Measurements from ENCODE around the gene ADGRA1. TPM values are rescaled to one million over a fixed set of nuclear protein-coding genes. Genes with fewer than 3 reads are reported as not detected.
"Not testable (repeated sequence)": the region's sequence is repeated elsewhere in the genome, so short reads cannot be mapped to it uniquely, and the experiment has no call there.

The ADGRA1 gene
- total RNA-seq, 2 experiments from 2014 or later: not detected

DNA sequence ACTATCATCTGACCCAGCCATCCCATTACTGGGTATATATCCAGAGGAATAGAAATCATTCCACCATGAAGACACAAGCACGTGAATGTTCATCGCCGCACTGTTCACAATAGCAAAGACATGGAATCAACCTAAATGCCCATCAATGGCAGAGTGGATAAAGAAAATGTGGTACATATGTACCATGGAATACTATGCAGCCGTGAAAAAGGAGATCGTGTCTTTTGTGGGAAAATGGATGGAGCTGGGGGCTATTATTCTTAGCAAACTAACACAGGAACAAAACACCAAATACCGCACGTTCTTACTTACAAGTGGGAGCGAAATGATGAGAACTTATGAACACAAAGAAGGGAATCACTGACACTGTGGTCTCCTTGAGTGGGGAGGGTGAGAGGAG is 62.5 kb downstream of the ADGRA1 start:
- no peaks in the 10 kb centered on the region for H3K36me3 ChIP-seq (ENCODE audit: insufficient read depth, low read length)
- intact Hi-C loops (cut with micrococcal nuclease; ENCODE audit: unreplicated experiment): no loop called here
- no peak overlapping the region for H3K27ac ChIP-seq (ENCODE audit: low read depth, low read length, poor library complexity, severe bottlenecking)
- ChIA-PET CTCF (ENCODE audit: unreplicated experiment) (no interaction called here), POLR2A (no interaction called here)
- DNase-seq (ENCODE audit: low spot score): no peak
- no peaks in the 10 kb centered on the region for H3K4me1 ChIP-seq (ENCODE audit: insufficient read depth, low read length, poor library complexity, severe bottlenecking)
- no peaks in the 10 kb centered on the region for H3K79me2 ChIP-seq (ENCODE audit: insufficient read depth, low read depth, low read length)
- H3K4me2 ChIP-seq (ENCODE audit: low read length): no peak overlapping the region
- H3K4me3 ChIP-seq (ENCODE audit: low read depth, low read length, poor library complexity, severe bottlenecking): no peak overlapping the region
- no peaks in the 10 kb centered on the region for H3K9me2 ChIP-seq (ENCODE audit: insufficient read depth, low read length)
- BruUV-seq (replicated peaks): no TSS peak
- no peaks in the 10 kb centered on the region for H3K9me3 ChIP-seq (ENCODE audit: low read length)
- TF ChIP-seq EZH2phosphoT487 (IDR thresholded peaks at IDR 0.05; ENCODE audit: borderline replicate concordance, low read depth, low read length) (no peak), CTCF (conservative IDR thresholded peaks at IDR 0.05; ENCODE audit: low read length) (no peak)
- H2AFZ ChIP-seq (ENCODE audit: low read length): no peak overlapping the region
- H4K20me1 ChIP-seq (ENCODE audit: insufficient read depth, low read length): no peaks in the 10 kb centered on the region

DNA sequence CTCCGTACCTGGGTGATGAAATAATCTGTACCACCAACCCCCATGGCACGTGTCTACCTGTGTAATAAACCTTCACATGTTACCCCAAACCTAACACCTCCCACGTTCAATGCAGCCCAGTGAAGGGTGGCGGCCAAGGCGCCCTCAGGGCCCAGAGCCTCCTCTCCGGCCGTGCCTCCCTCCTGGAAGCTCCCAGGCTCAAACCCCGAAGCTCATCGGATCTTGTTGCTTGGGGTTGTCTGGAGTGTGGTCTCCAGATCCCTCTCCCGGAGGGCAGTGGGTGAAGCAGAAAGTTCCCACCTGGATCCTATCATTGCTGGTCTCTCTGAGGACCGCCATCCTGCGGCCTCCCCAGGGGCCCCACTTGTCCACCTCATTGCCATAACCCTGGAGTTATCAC is 62.9 kb downstream of the ADGRA1 start:
- ChIA-PET POLR2A (no interaction called here), CTCF (ENCODE audit: unreplicated experiment) (no interaction called here)
- no peaks in the 10 kb centered on the region for H3K79me2 ChIP-seq (ENCODE audit: insufficient read depth, low read depth, low read length)
- no peak overlapping the region for H3K27ac ChIP-seq (ENCODE audit: low read depth, low read length, poor library complexity, severe bottlenecking)
- no peak overlapping the region for H3K4me2 ChIP-seq (ENCODE audit: low read length)
- no peaks in the 10 kb centered on the region for H3K4me1 ChIP-seq (ENCODE audit: insufficient read depth, low read length, poor library complexity, severe bottlenecking)
- H4K20me1 ChIP-seq (ENCODE audit: insufficient read depth, low read length): no peaks in the 10 kb centered on the region
- no peaks in the 10 kb centered on the region for H3K9me3 ChIP-seq (ENCODE audit: low read length)
- intact Hi-C loops (cut with micrococcal nuclease; ENCODE audit: unreplicated experiment): no loop called here
- H3K36me3 ChIP-seq (ENCODE audit: insufficient read depth, low read length): no peaks in the 10 kb centered on the region
- BruUV-seq (replicated peaks): no TSS peak
- H3K9me2 ChIP-seq (ENCODE audit: insufficient read depth, low read length): no peaks in the 10 kb centered on the region
- no peak overlapping the region for H2AFZ ChIP-seq (ENCODE audit: low read length)
- no peak for TF ChIP-seq EZH2phosphoT487 (IDR thresholded peaks at IDR 0.05; ENCODE audit: borderline replicate concordance, low read depth, low read length)
- TF ChIP-seq CTCF (conservative IDR thresholded peaks at IDR 0.05; ENCODE audit: low read length): no peak
- H3K4me3 ChIP-seq (ENCODE audit: low read depth, low read length, poor library complexity, severe bottlenecking): no peak overlapping the region
- no peak for DNase-seq (ENCODE audit: low spot score)

- H2AFZ ChIP-seq (ENCODE audit: low read length); H4K20me1 ChIP-seq (ENCODE audit: insufficient read depth, low read length); H3K4me1 ChIP-seq (ENCODE audit: insufficient read depth, low read length, poor library complexity, severe bottlenecking); H3K9me3 ChIP-seq (ENCODE audit: low read length); BruUV-seq (replicated peaks); intact Hi-C loops (cut with micrococcal nuclease; ENCODE audit: unreplicated experiment); DNase-seq (ENCODE audit: low spot score); POLR2A ChIA-PET; H3K27ac ChIP-seq (ENCODE audit: low read depth, low read length, poor library complexity, severe bottlenecking); H3K79me2 ChIP-seq (ENCODE audit: insufficient read depth, low read depth, low read length); H3K4me3 ChIP-seq (ENCODE audit: low read depth, low read length, poor library complexity, severe bottlenecking); H3K36me3 ChIP-seq (ENCODE audit: insufficient read depth, low read length); H3K9me2 ChIP-seq (ENCODE audit: insufficient read depth, low read length); H3K4me2 ChIP-seq (ENCODE audit: low read length); CTCF ChIA-PET (ENCODE audit: unreplicated experiment): not testable (repeated sequence)
Observed at GRCh38 chr10:133151071-133151470, 63.3 kb downstream of the ADGRA1 start.
